Measurements from ENCODE around the gene UGP2.
"Not testable (repeated sequence)": the region's sequence is repeated elsewhere in the genome, so short reads cannot be mapped to it uniquely, and the experiment has no call there.

The UGP2 gene

DNA sequence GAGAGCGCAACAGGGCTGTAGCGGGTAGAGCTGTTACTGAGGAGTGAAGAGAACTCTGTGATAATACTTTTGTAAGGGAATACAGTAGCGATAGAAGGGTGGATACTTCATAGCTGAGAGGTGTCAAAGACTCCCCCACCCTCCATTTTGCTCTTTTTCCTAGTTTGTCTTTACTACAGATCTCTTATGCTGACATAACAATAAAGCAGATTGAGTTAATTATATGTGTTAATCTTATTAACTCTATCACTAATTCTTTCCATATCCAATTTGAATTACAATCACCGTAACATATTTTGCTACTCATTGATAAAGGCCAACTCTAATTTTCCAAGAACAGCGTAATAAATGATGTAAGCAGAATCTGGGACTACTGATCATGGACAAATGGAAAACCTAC lies 57.1 kb downstream of the UGP2 start:
- DNase-seq: no peak

DNA sequence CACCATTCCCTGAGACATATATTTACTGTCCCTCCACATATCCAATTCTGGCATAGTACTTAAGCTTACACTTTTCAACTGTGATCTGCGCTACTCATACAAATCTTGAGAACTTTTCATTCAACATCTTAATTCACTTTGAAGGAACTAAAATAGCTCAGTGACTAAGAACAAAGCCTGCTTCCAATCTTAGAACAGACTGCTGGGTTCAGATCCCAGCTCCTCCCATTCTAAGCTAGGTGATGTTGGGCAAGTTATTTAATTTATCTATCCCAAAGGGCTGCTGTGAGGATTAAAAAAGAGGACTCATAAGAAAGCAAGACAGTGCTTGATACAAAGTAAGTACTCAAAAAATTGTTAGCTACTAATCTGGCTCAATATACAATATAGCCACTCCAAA lies 57.9 kb downstream of the UGP2 start:
- DNase-seq: no peak

DNA sequence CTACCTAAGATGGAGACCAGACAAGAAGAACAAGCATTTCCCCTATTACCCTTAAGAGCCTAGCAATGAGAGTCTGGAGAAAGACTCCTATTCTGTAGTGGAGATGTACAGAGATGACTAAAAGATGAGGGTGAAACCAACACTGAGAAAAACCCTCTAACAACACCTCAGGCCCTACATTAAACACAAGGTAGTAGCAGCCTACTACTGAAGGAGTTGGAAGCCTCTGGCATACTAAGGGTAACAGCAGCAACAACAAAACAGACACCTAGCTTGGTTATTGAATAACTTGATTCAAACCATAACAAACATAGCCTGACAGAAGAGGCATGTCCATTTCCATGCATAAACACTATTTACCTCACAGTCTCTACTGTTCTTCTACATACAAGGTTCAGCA lies 60.5 kb downstream of the UGP2 start:
- DNase-seq: no peak

DNA sequence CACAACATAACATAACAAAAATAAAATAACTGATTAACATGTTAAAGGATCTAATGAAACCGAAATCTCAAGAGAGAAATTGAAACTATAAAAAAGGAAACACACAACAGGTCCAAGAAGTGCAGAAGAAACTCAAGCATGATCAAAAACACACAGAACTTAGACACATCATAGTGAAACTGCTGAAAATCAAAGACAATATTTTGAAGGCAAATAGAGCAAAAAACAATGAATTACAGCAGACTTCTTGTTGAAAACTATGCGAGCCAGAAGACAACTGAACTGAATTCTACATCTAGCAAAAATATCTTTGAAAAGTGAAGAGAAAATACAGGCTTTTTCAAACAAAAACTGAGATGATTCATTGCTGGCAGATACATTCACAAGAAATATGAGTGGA lies 61.3 kb downstream of the UGP2 start:
- no peak for DNase-seq

DNA sequence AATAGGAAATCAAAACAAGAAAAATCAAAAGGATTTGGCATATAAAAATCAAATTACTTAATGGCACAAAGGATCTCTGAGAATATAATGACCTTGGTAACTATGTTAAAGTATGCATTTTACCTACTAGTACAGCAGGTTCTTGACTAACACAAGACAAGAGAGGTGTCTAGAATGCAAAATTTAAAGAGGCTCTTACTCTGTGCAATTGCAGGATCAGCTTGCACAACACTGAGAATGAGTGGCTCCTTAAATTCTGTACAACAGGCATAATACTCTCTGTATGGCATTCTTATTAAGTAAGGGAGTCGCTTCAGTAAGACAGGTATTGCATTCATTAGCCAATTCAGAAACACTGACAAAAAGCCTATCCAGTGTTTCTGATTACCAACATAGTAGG lies 72.6 kb downstream of the UGP2 start:
- no peak for DNase-seq

DNA sequence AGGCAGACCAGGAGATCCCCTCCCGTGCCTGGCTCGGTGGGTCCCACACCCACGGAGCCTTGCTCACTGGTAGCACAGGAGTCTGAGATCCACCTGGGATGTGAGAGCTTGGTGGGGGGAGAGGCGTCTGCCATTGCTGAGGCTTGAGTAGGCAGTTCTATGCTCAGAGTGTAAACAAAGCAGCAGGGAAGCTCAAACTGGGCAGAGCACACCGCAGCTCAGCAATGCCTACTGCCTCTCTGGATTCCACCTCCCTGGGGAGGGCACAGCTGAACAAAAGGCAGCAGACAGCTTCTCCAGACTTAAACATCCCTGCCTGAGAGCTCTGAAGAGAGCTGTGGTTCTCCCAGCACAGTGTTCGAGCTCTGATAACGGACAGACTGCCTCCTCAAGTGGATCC lies 85.1 kb downstream of the UGP2 start:
- DNase-seq: no peak

DNA sequence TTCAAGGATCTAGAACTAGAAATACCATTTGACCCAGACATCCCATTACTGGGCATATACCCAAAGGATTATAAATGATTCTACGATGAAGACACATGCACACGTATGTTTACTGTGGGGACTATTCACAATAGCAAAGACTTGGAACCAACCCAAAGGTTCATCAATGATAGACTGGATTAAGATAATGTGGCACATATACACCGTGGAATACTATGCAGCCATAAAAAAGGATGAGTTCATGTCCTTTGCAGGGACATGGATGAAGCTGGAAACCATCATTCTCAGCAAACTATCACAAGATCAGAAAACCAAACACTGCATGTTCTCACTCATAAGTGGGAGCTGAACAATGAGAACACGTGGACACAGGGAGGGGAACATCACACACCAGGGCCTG lies 90.4 kb downstream of the UGP2 start:
- DNase-seq: not testable (repeated sequence)
